ENCODE results near the gene JAKMIP1. TPM values are rescaled to one million over a fixed set of nuclear protein-coding genes. Genes with fewer than 3 reads are reported as not detected.
A peak's percentile ranks its signal among the peaks of the same experiment; 100 is the strongest.
"Not testable (repeated sequence)": the region's sequence is repeated elsewhere in the genome, so short reads cannot be mapped to it uniquely, and the experiment has no call there.

Gene JAKMIP1
- polyA plus RNA-seq, 1 donor from 2014 or later, result 1.9 TPM

DNA sequence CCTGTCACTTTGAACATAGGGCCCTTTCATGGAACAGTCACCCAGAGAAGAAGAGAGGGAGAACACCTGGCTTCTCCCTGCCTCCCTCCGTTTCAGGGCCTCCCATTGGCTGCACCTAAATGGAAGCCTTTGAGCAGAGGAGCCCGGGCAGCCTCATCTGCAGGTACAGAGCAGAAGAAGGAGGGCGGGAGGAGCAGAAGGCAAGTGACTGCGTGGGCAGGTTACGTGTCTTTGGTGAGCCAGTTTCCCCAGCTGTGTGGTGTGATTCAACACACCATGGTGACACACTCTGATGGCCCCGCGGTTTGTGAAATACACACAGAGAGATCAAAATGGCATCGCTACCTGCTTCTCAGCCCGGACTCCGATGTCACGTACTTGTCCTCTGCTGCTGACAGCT is 182.5 kb downstream of the JAKMIP1 start:
- Mint-ChIP-seq H3K4me1 (peaks cover 0 to 2% (median 0%) of the 10 kb centered on the region in 3 donors), H3K4me3 (no peak overlapping the region), H3K9me3 (peaks cover 0 to 2% (median 0%) of the 10 kb centered on the region in 3 donors), H3K27me3 (peaks cover 4% of the 10 kb centered on the region), H3K36me3 (peaks cover 6% of the 10 kb centered on the region), H3K27ac (no peak overlapping the region)

DNA sequence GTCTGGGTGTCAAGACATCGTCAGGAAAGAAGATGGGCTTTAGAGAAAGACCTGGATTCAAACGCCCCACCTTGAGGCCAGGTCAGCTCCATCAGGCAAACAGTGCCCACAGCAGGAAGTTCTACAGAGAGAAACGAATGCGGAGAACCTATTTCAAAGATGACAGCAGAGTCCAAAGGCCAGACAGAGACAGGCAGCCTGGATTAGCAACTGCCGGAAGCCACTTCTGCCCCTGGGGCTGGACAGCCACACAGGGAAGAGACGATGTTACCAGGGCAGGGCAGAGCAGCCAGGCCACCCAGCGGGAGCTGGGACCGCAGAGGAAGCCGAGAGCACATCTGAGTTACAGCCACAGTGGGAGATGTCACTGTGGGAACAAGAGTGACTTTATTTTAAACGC is 183.3 kb downstream of the JAKMIP1 start:
- H3K36me3 Mint-ChIP-seq, result peaks cover 6% of the 10 kb centered on the region
- H3K4me3 Mint-ChIP-seq, result no peak overlapping the region
- H3K4me1 Mint-ChIP-seq, result peaks cover 0 to 2% (median 0%) of the 10 kb centered on the region in 3 donors
- H3K27me3 Mint-ChIP-seq, result peaks cover 4% of the 10 kb centered on the region
- peaks cover 0 to 2% (median 0%) of the 10 kb centered on the region in 3 donors for H3K9me3 Mint-ChIP-seq
- H3K27ac Mint-ChIP-seq, result no peak overlapping the region

DNA sequence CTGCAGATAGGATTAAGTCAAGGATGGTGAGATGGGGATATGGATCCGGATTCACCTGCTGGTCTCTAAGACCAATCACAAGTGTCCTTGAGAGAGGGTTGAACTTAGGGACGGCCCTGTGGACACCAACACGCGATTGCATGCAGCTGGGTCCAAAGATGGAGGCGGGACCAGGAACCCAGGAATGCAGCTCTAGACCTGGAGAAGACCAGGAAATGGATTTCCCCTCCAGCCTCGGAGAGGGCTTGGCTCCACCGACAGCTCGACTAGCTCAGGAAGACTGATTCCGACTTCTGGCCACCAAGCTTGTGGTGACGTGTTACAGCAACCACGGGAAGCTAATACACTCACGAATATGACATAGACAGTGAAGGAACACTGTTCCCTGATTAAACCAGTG is 186.8 kb downstream of the JAKMIP1 start:
- Mint-ChIP-seq H3K4me1 (peaks cover 0 to 2% (median 0%) of the 10 kb centered on the region in 3 donors), H3K27me3 (peaks cover 17% of the 10 kb centered on the region), H3K27ac (no peak overlapping the region), H3K4me3 (no peak overlapping the region), H3K9me3 (peaks cover 0 to 2% (median 0%) of the 10 kb centered on the region in 3 donors), H3K36me3 (peaks cover 5% of the 10 kb centered on the region)

DNA sequence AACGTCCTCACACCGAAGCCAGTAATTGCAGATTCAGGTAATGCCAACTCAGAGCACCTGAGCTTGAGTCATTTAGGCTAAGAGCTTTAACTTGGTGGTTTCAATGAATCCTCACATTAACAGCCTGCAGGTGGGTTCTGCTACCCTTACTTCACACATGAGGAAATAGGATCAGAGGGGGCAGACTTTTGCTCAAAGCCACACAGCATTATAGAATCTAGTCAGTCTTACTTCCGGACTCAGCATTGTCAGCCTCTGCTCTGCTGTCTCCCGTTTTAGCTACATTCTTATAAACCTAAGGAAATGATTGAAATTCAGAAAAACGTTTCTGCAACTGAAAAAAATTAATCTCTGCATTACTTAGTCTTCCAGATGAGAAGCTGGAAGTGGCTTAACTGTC is 188.1 kb downstream of the JAKMIP1 start:
- Mint-ChIP-seq H3K4me1 (no peaks in the 10 kb centered on the region), H3K9me3 (no peaks in the 10 kb centered on the region), H3K27ac (no peak overlapping the region), H3K4me3 (no peak overlapping the region), H3K27me3 (peaks cover 20% of the 10 kb centered on the region), H3K36me3 (peaks cover 5% of the 10 kb centered on the region)

DNA sequence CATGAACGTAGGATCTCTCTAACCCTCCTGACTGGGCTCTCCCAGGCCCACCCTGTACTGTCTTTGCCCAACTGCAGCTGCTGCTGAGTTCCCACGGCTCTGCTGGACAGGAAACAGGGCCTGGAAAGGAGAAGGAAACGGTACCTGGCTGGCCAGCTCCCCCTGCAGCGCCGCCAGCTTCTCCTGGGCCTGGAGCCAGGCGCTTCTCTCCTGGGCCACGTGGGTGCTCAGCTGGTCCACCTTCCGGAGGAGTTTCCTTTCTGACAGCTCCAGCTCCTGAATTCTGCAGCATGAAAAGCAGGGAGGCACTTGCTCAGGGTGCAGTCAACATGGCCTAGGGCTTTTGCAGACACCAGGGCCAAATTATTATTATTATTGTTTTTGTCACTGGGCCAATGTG is 188.7 kb downstream of the JAKMIP1 start:
- H3K27ac Mint-ChIP-seq, result no peak overlapping the region
- no peaks in the 10 kb centered on the region for H3K4me1 Mint-ChIP-seq
- H3K9me3 Mint-ChIP-seq, result peaks cover 0 to 2% (median 0%) of the 10 kb centered on the region in 3 donors
- H3K27me3 Mint-ChIP-seq, result peaks cover 20% of the 10 kb centered on the region
- peaks cover 2% of the 10 kb centered on the region for H3K36me3 Mint-ChIP-seq
- H3K4me3 Mint-ChIP-seq, result peak overlapping the region in 1 of 4 donors; percentile 68

DNA sequence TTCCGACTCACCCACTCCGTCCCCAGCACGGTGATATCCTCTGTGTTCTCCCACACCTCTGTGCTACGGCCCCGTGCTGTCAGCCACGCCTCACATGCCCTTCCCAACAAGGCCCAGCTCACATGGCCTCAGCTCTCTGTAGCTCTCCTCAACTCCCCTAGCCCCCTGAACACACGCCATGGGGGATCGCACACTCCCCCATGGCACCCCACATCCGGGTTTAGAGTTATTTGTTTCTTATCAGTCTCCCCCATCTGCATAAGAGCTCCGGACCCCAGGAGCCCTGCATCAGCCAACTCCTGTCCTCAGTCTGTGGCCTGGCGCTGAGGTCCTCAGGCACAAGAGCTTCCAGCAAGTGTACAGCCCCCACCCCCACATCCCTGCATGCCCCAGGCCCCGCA is 189.1 kb downstream of the JAKMIP1 start:
- Mint-ChIP-seq H3K4me1 (no peaks in the 10 kb centered on the region), H3K27me3 (peaks cover 20% of the 10 kb centered on the region), H3K36me3 (peaks cover 2% of the 10 kb centered on the region), H3K4me3 (peak overlapping the region in 1 of 4 donors; percentile 68), H3K9me3 (peaks cover 0 to 2% (median 0%) of the 10 kb centered on the region in 3 donors), H3K27ac (no peak overlapping the region)

DNA sequence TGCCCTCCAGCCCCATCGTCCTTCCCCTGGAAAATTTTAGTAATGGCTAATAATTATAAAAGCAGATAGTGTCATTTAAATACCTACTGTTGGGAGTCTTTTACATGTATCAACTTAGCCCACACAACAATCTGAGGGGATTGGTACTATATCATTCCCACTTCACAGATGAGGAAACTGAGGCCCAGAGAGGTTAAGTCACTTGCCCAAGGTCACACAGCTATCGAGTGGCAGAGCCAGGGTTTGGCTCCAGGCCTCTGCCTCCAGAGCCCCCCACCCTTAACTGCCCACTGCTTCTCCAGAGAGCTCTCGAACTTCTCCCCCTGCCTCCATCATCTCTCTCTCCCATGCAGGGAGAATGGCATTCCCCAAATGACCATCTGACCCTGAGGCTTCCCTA is 189.6 kb downstream of the JAKMIP1 start:
- H3K9me3 Mint-ChIP-seq, result peaks cover 0 to 2% (median 0%) of the 10 kb centered on the region in 3 donors
- H3K4me1 Mint-ChIP-seq, result no peaks in the 10 kb centered on the region
- H3K27ac Mint-ChIP-seq, result no peak overlapping the region
- H3K4me3 Mint-ChIP-seq, result no peak overlapping the region
- peaks cover 20% of the 10 kb centered on the region for H3K27me3 Mint-ChIP-seq
- peaks cover 2% of the 10 kb centered on the region for H3K36me3 Mint-ChIP-seq

DNA sequence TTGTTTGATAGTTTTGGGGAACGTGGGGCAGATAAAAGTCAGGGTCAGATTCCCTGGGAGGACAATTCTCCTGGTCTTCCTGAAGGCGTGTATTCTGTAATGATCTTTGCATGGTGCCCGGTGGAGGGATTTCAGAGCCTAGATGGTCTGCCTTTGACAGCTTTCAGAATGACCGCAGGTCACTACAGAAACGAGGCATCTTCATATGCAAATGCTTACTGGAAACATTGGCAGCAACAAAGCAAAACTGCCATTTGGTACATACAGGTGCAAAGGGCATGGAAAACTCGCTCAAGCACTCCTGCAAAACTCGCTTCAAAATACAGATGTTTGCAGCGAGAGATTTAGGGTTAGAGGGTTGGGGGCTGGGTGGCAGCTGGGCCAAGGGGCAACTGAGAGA is 190.9 kb downstream of the JAKMIP1 start:
- H3K27me3 Mint-ChIP-seq, result peaks cover 20% of the 10 kb centered on the region
- H3K9me3 Mint-ChIP-seq, result peaks cover 0 to 2% (median 0%) of the 10 kb centered on the region in 3 donors
- no peak overlapping the region for H3K27ac Mint-ChIP-seq
- H3K4me1 Mint-ChIP-seq, result no peaks in the 10 kb centered on the region
- no peak overlapping the region for H3K4me3 Mint-ChIP-seq
- H3K36me3 Mint-ChIP-seq, result peaks cover 2% of the 10 kb centered on the region

DNA sequence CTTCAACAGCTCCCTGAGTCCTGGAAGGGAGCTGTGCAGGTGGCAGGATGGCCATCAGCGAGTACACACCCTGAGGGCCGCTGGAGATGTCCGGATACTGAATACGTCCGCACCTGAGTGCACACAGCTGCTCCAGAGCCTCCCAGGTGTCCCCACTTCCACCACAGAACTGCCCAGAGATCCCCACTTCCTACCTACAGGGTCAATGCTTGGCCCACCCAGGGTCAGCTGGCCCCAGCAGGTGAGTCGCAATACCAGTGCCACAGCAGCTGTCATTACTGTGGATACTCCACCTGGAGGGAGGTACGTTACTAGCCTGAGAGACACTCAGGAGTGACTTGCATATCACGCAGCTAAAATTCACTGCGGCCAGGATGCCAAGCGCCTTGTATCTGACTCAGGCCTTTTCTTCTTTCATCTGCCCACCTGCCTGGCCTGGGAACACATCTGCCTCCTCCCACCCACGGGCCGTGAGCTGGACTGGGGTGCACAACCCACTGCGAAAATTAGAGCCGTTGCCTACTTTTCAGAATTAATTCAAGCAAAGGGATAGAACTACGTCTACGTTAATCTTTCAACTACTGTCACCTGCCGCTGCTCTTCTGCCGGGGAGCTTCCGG is 191.5 kb downstream of the JAKMIP1 start:
- no peak overlapping the region for H3K27ac Mint-ChIP-seq
- H3K36me3 Mint-ChIP-seq, result peaks cover 2% of the 10 kb centered on the region
- no peaks in the 10 kb centered on the region for H3K4me1 Mint-ChIP-seq
- H3K4me3 Mint-ChIP-seq, result no peak overlapping the region
- H3K9me3 Mint-ChIP-seq, result peaks cover 0 to 2% (median 0%) of the 10 kb centered on the region in 3 donors
- H3K27me3 Mint-ChIP-seq, result peaks cover 20% of the 10 kb centered on the region

DNA sequence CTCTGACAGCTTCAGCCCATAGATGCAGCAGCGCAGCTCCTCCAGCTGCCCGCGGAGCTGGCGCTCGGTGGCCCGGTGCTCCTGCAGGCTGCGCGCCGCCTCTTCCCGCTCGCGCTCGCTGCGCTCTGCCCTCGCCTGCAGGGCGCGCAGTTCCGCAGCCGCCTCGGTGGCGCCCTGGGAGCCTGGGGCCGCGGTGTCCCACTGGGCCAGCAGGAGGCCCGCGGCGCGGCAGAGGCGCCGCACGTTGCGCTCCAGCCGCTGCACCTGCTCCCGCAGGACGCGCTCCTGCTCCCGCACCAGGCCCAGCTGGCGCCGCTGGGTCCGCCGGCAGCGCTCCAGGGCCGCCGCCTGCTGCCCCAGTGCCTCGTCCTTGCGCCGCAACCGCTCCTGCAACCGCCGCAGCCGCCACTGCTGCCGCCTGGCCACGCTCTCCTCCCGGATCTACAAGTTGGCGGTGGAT is 192.2 kb downstream of the JAKMIP1 start:
- Mint-ChIP-seq H3K36me3 (peaks cover 2% of the 10 kb centered on the region), H3K4me3 (no peak overlapping the region), H3K27ac (no peak overlapping the region), H3K27me3 (peaks cover 16% of the 10 kb centered on the region), H3K4me1 (no peaks in the 10 kb centered on the region), H3K9me3 (peaks cover 0 to 2% (median 0%) of the 10 kb centered on the region in 3 donors)

DNA sequence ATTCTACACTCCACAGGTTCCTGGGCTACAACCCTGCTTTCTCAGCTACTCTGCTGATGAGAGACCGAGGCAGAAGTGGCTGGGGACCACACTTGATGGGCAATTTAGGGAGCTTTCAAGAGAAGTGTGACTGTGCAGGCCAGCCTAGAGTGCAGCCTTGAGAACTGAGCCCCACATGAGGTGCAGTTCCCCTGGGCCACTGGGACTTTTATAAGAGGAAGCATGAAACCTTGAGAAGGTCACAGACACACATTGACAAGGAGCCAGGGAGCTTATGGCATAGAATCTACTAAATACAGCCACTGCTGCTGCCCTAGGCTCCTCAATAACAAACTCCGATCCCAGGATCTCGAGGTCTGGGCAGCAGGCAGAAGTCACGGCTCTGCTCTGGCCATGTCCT is 195.2 kb downstream of the JAKMIP1 start:
- no peak overlapping the region for H3K4me3 Mint-ChIP-seq
- no peak overlapping the region for H3K27ac Mint-ChIP-seq
- peaks cover 0 to 2% (median 1%) of the 10 kb centered on the region in 3 donors for H3K9me3 Mint-ChIP-seq

DNA sequence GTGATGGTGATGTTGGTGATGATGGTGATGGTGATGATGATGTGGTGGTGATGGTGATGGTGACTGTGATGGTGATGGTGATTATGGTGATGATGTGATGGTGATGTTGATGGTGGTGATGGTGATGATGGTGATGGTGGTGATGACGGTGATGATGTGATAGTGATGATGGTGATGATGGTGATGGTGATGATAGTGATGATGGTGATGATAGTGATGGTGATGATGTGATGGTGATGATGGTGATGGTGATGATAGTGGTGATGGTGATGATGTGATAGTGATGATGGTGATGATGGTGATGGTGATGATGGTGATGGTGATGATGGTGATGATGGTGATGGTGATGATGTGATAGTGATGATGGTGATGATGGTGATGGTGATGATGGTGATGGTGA is 196.9 kb downstream of the JAKMIP1 start:
- not testable (repeated sequence) for H3K36me3 Mint-ChIP-seq, H3K27me3 Mint-ChIP-seq, H3K4me3 Mint-ChIP-seq, H3K4me1 Mint-ChIP-seq, H3K9me3 Mint-ChIP-seq, H3K27ac Mint-ChIP-seq

More for the DNA sequence above, 195.2 kb downstream of the JAKMIP1 start:
- Mint-ChIP-seq H3K27me3 (peaks cover 12% of the 10 kb centered on the region), H3K36me3 (no peaks in the 10 kb centered on the region), H3K4me1 (no peaks in the 10 kb centered on the region)

DNA sequence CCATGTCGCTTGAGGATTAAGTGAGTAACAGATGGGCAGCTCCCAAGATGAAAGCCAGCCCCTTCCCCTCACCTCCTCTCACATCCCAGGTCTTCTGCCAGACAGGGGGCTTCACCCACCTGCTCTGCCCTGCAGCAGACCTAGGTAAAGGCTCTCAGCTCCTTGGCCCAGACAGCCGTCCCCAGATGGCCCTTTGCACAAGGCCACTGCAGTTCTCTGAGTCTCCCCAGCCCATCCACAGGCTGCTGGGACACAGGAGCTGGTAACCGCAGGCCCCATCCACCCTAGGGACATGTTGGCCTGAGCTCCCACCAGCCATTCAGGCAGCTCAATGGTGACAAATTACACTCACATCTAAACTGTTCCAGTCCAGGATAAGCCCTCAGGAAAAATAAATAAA is 197.4 kb downstream of the JAKMIP1 start:
- Mint-ChIP-seq H3K9me3 (peaks cover 0 to 2% (median 1%) of the 10 kb centered on the region in 3 donors), H3K36me3 (no peaks in the 10 kb centered on the region), H3K27ac (no peak overlapping the region), H3K4me1 (peaks cover 0 to 2% (median 0%) of the 10 kb centered on the region in 3 donors), H3K27me3 (peaks cover 7% of the 10 kb centered on the region), H3K4me3 (no peak overlapping the region)

DNA sequence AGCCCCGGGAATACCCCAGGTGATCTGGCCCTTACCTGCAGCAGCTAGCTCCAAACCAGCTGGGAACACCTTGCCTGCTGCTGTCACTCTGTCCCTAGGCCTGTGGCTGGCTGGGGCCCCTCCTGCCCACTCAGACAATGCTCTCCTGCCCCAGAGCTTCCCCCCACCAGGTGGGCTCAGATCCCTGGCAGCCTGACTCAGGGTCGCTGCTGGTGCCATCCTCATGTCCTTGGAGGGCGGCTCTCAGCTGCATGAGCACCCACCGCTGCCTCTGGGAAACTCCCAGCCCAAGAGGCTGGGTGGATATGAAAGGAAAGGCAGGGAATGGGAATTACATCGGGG is 197.9 kb downstream of the JAKMIP1 start:
- no peak overlapping the region for H3K27ac Mint-ChIP-seq

DNA sequence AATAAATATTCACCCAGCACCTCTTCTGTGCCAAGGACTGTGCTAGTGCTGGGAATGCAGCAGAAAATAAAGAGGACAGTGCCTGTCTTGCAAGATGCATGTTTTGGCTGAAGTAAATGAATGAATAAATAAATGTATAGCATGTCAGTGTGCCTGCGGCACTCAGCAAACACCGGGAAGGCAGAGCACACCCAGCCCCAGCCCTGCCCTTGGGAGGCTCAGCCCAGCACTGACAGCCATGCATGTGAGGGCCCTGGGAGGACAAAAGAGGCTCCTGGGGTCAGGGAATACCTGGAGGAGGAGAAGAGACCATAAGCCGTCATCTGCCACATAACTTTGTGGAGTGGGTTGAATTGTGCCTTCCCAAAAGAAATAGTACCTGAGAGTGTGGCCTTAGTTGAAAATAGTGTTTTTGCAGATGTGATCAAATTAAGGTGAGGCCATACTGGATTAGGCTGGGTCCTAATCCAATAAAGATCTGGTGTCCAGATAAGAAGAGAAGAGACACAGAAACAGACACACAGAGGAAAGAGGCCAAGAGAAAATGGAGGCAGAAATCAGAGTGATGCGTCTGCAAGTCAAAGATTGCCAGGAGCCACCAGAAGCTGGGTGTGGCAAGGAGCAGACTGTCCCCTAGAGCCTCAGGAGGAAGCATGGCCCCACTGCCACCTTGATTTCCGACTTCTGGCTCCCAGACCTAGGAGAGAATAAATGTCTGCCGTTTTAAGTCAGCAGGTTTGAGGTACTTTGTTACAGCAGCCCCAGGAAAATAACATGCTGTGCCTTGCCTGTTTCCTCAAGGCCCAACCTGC is 198.5 kb downstream of the JAKMIP1 start:
- no peak overlapping the region for H3K4me3 Mint-ChIP-seq
- peaks cover 11% of the 10 kb centered on the region for H3K27me3 Mint-ChIP-seq
- no peak overlapping the region for H3K27ac Mint-ChIP-seq
- no peaks in the 10 kb centered on the region for H3K36me3 Mint-ChIP-seq
- peaks cover 0 to 2% (median under 1%) of the 10 kb centered on the region in 3 donors for H3K9me3 Mint-ChIP-seq
- H3K4me1 Mint-ChIP-seq, result peaks cover 0 to 2% (median 0%) of the 10 kb centered on the region in 3 donors

More for the DNA sequence above, 197.9 kb downstream of the JAKMIP1 start:
- Mint-ChIP-seq H3K4me1 (peaks cover 0 to 2% (median 0%) of the 10 kb centered on the region in 3 donors), H3K36me3 (no peaks in the 10 kb centered on the region), H3K4me3 (no peak overlapping the region), H3K27me3 (peaks cover 7% of the 10 kb centered on the region), H3K9me3 (peaks cover 0 to 2% (median 1%) of the 10 kb centered on the region in 3 donors)
